SK-N-SH (cell line): Measurements from ENCODE around the gene TRAF1. TPM values are rescaled to one million over a fixed set of nuclear protein-coding genes. Genes with fewer than 3 reads are reported as not detected.

ENCODE experiments used
- CTCF ChIA-PET: fragments of 300-600, 350-600 bp; formaldehyde crosslinking; extraction: SDS; loops from one replicate; lab custom pipeline; 2021; lab: Yijun Ruan, JAX
- POLR2A ChIA-PET: fragments of 350-600 bp; sonication (Branson Sonifier 250); formaldehyde crosslinking; extraction: SDS; loops from one replicate; lab custom pipeline; 2020; ENCODE audit warnings: antibody characterized with exemption, inconsistent platforms; lab: Yijun Ruan, JAX
- DNase-seq: peaks from one replicate; pipeline ENCODE4 v3.0.0; 2012
- H2AFZ ChIP-seq: fragments of 200-600 bp; sonication (generic); 2 replicates; pipeline ENCODE4 v1.8.1; 2016; ENCODE audit warnings: antibody characterized with exemption, mild to moderate bottlenecking, low read depth
- H3F3A ChIP-seq: fragments of 200-600 bp; sonication (generic); replicated peaks from 2 replicates; pipeline ENCODE3; 2016; ENCODE audit warnings: antibody characterized with exemption, mild to moderate bottlenecking; ENCODE audit not compliant: insufficient read depth
- H3K27ac ChIP-seq, 2 experiments: fragments of 200-500 bp in 1 of 2; fragments of 200-600 bp in 1 of 2; sonication (Bioruptor generic) in 1 of 2; sonication (generic), shearing (Covaris generic) in 1 of 2; 2 replicates each; pipeline versions ENCODE4 v1.5.1 to v1.6.1; 2014 to 2016; ENCODE audit warnings: low read depth in 2 of 2, inconsistent platforms in 1 of 2, low read length in 1 of 2, mild to moderate bottlenecking in 1 of 2, mixed read lengths in 1 of 2
- H3K27me3 ChIP-seq: fragments of 200-600 bp; sonication (generic), shearing (Covaris generic); 2 replicates; pipeline ENCODE4 v1.6.1; 2016; ENCODE audit warnings: mixed run types; ENCODE audit not compliant: insufficient read depth
- H3K36me3 ChIP-seq, 2 experiments: fragments of 200-500 bp in 1 of 2; fragments of 200-600 bp in 1 of 2; sonication (Bioruptor generic) in 1 of 2; sonication (generic) in 1 of 2; replicated peaks in 1 of 2; 2 replicates each; pipeline versions ENCODE3 to v1.5.1; 2014 to 2016; ENCODE audit warnings: low read length in 1 of 2, mild to moderate bottlenecking in 1 of 2; ENCODE audit not compliant: insufficient read depth in 2 of 2, control insufficient read depth in 1 of 2
- H3K4me1 ChIP-seq, 2 experiments: fragments of 200-500 bp in 1 of 2; fragments of 200-600 bp in 1 of 2; sonication (Bioruptor generic) in 1 of 2; sonication (generic), shearing (Covaris generic) in 1 of 2; 2 replicates each; pipeline versions ENCODE4 v1.5.1 to v1.6.1; 2014 to 2016; ENCODE audit warnings: low read depth in 1 of 2, low read length in 1 of 2, mixed run types in 1 of 2; ENCODE audit not compliant: insufficient read depth in 2 of 2, control insufficient read depth in 1 of 2
- H3K4me2 ChIP-seq: fragments of 200-600 bp; sonication (generic), shearing (Covaris generic); 2 replicates; pipeline ENCODE4 v1.6.1; 2017; ENCODE audit warnings: mixed run types
- H3K4me3 ChIP-seq, 2 experiments: fragments of 200-500 bp in 1 of 2; fragments of 200-600 bp in 1 of 2; sonication (Bioruptor generic) in 1 of 2; sonication (generic), shearing (Covaris generic) in 1 of 2; 2 replicates each; pipeline versions ENCODE4 v1.5.1 to v1.8.1; 2014 to 2016; ENCODE audit warnings: low read depth in 2 of 2, inconsistent platforms in 1 of 2, low read length in 1 of 2, mild to moderate bottlenecking in 1 of 2, mixed read lengths in 1 of 2, moderate library complexity in 1 of 2
- H3K79me2 ChIP-seq: fragments of 200-600 bp; sonication (generic); 2 replicates; pipeline ENCODE4 v1.8.1; 2017; ENCODE audit warnings: mild to moderate bottlenecking; ENCODE audit not compliant: insufficient read depth
- H3K9ac ChIP-seq: fragments of 200-600 bp; sonication (generic); 2 replicates; pipeline ENCODE4 v1.6.1; 2017; ENCODE audit warnings: mixed run types
- H3K9me2 ChIP-seq: fragments of 200-600 bp; sonication (generic); 2 replicates; pipeline ENCODE4 v1.6.1; 2017; ENCODE audit warnings: mixed run types
- H3K9me3 ChIP-seq: fragments of 200-600 bp; sonication (generic); 2 replicates; pipeline ENCODE4 v1.6.1; 2017; ENCODE audit warnings: mixed run types, mild to moderate bottlenecking, moderate library complexity
- H4K20me1 ChIP-seq: fragments of 200-600 bp; sonication (generic); 2 replicates; pipeline ENCODE4 v1.6.1; 2017; ENCODE audit warnings: mild to moderate bottlenecking, mixed run types; ENCODE audit not compliant: insufficient read depth
- ELF1 ChIP-seq: IDR thresholded peaks from 2 replicates; pipeline ENCODE4 v1.4.0; 2012
- EP300 ChIP-seq, 2 experiments: IDR thresholded peaks; 2 replicates each; pipeline versions ENCODE4 v1.4.0 to v1.6.1; 2012; ENCODE audit warnings: borderline replicate concordance in 1 of 2, low read depth in 1 of 2, low read length in 1 of 2
- EZH2phosphoT487 ChIP-seq: fragments of 200-600 bp; sonication (generic); IDR thresholded peaks from 2 replicates; pipeline ENCODE4 v1.6.1; 2017; ENCODE audit warnings: low read depth, mixed run types, mild to moderate bottlenecking, antibody characterized with exemption, moderate library complexity, borderline replicate concordance
- FOSL2 ChIP-seq: IDR thresholded peaks from 2 replicates; pipeline ENCODE4 v1.4.0; 2012; ENCODE audit warnings: low read depth, mild to moderate bottlenecking, moderate library complexity, borderline replicate concordance
- FOXM1 ChIP-seq: IDR thresholded peaks from 2 replicates; pipeline ENCODE4 v1.4.0; 2012; ENCODE audit warnings: low read depth, mild to moderate bottlenecking
- GABPA ChIP-seq: IDR thresholded peaks from 2 replicates; pipeline ENCODE4 v1.4.0; 2012; ENCODE audit warnings: low read depth, mild to moderate bottlenecking
- JUND ChIP-seq: IDR thresholded peaks from 2 replicates; pipeline ENCODE4 v1.4.0; 2012
- MEF2A ChIP-seq: IDR thresholded peaks from 2 replicates; pipeline ENCODE4 v1.4.0; 2012; ENCODE audit warnings: low read depth, borderline replicate concordance
- SIN3A ChIP-seq: IDR thresholded peaks from 2 replicates; pipeline ENCODE4 v1.6.1; 2012; ENCODE audit warnings: low read depth, mild to moderate bottlenecking, low read length, moderate library complexity, borderline replicate concordance
- SMC3 ChIP-seq: IDR thresholded peaks from 2 replicates; pipeline ENCODE4 v1.6.1; 2012; ENCODE audit warnings: low read depth, low read length, improper control_type of control experiment
- WGBS: methylation state at CpG from one replicate; pipeline ENCODE4 v1.1.6; 2017; ENCODE audit warnings: low lambda C conversion rate; 5-methylcytosine and 5-hydroxymethylcytosine counted together
- polyA plus RNA-seq, 3 experiments: library from polyadenylated mRNA; depleted of rRNA; stranded (reverse); fragments of >200 nt; gene quantifications; 2 replicates each; pipeline ENCODE4 v1.2.3, GENCODE V29; 2012
- TF ChIP-seq, protein P1 (sequence below): IDR thresholded peaks from 2 replicates; pipeline ENCODE4 v1.4.0; 2012; ENCODE audit warnings: low read depth, borderline replicate concordance

The TRAF1 gene
- polyA plus RNA-seq, 1 of the 3 experiments (the other 2 are of a cell fraction): 1.2 TPM

DNA sequence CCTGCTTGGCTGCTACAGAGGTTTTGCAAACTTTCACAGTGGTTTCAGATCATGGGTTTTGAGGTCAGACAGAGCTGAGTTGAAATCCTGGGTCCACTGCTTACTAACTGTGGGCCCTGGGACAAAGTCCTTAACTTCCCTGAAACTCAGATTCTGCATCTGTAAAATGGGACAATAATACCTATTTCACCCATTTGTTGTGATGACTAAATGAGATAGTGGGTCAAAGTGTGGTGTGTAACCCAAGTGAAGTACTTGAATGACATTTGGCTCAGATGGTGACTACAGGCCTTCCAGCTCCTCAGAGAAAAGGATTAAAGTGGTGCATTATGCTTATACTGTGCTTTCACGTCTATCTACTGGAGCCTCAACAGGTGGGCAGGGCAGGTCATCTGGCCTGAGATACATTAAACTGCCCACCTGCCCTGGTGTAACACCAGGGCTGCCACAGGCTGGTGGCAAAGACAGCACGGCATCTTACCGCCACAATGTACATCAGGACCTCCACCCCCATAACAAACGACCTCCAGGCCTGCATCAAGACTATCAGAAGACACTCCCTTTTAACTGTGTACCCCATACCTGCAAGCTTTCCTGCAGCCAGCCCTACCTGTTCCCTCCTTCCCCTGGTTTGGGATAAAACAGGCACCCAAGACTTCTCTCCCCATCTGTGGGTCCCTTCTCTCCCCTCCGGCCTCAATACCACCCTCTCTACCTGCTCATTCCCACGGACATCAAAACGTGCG lies 846 bp upstream of the TRAF1 start:
- Histone ChIP-seq H3K9me2 (no peaks in the 10 kb centered on the region), H3K27me3 (no peaks in the 10 kb centered on the region), H3K9ac (no peak overlapping the region), H3K36me3 (no peaks in the 10 kb centered on the region), H3K79me2 (no peaks in the 10 kb centered on the region), H4K20me1 (no peaks in the 10 kb centered on the region), H3K4me1 (peaks cover 27 to 35% of the 10 kb centered on the region in 2 experiments), H3K4me2 (no peak overlapping the region), H3F3A (peaks cover 25% of the 10 kb centered on the region), H3K4me3 (no peak overlapping the region), H2AFZ (no peak overlapping the region), H3K27ac (no peak overlapping the region), H3K9me3 (no peaks in the 10 kb centered on the region)
- WGBS: 89% methylated on average over 8 of the region's 8 CpGs
- no peak for DNase-seq
- TF ChIP-seq EZH2phosphoT487: no peak
- TF ChIP-seq MEF2A: no peak
- POLR2A ChIA-PET: no interaction called here
- CTCF ChIA-PET: interaction anchor here (6.3 kb wide), 1 partner anchor 8 kb away, joined by 42 read pairs; no protein-coding TSS in a partner anchor

DNA sequence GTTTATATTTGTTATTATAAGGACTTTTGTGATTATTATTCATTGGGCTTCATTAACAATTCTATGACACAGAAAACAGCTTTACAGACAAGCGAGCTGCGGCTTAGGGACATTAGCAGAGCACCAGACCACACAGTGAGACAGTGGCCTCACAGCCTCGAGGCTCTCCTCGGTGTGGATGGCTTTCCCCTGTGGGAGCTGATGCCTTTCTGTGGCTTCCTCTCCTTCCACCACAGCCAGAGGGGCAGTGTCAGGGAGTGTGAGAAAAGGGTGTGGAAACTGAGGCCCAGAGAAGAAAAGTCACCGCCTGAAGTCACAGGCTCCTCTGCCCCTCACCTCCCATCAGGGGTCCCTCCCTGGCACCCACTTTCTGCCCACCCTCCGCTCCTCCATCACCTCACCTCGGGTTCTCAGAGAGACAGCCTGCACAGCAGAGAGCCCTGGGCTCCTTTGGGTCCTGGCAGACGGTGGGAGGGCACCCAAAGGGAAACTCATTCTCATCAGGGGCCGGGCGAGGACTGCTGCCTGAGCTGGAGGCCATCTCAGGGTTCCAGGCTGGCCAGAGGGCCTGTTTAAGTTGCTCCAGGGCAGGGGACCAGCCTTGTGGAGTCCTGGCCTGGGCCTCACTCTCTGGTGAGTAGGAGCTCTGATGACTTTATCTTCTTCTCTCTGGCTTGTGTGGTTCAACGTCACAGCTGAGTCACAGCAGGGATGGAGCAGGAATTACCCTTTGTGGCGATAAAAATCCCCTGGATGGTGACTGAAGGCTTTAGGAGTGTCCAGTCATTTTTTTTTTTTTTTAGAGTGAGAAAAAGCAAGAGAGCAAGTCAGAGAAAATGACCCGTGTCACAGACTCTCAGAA lies 830 bp downstream of the TRAF1 start:
- CTCF ChIA-PET: interaction anchor here (6.3 kb wide), 1 partner anchor 10 kb away, joined by 42 read pairs; no protein-coding TSS in a partner anchor
- Histone ChIP-seq H3K9ac (peak overlapping the region; percentile 61), H4K20me1 (no peaks in the 10 kb centered on the region), H3K4me1 (peaks cover 17 to 37% of the 10 kb centered on the region in 2 experiments), H3K9me3 (no peaks in the 10 kb centered on the region), H3K27me3 (no peaks in the 10 kb centered on the region), H3K27ac (peak overlapping the region in 1 of 2 experiments; percentile 63; a peak in 2 of 4 replicates), H3F3A (peaks cover 8% of the 10 kb centered on the region), H3K4me3 (no peak overlapping the region), H3K4me2 (peak overlapping the region; percentile 62), H2AFZ (peak overlapping the region; percentile 69), H3K79me2 (no peaks in the 10 kb centered on the region), H3K36me3 (no peaks in the 10 kb centered on the region), H3K9me2 (no peaks in the 10 kb centered on the region)
- TF ChIP-seq JUND (peak; percentile 54), GABPA (no peak), FOXM1 (no peak), ELF1 (no peak), FOSL2 (peak; percentile 71; the same call in 1 of the 2 replicates)
- no peak for DNase-seq
- POLR2A ChIA-PET: no interaction called here
- 65% methylated on average over 13 of the region's 13 CpGs for WGBS

DNA sequence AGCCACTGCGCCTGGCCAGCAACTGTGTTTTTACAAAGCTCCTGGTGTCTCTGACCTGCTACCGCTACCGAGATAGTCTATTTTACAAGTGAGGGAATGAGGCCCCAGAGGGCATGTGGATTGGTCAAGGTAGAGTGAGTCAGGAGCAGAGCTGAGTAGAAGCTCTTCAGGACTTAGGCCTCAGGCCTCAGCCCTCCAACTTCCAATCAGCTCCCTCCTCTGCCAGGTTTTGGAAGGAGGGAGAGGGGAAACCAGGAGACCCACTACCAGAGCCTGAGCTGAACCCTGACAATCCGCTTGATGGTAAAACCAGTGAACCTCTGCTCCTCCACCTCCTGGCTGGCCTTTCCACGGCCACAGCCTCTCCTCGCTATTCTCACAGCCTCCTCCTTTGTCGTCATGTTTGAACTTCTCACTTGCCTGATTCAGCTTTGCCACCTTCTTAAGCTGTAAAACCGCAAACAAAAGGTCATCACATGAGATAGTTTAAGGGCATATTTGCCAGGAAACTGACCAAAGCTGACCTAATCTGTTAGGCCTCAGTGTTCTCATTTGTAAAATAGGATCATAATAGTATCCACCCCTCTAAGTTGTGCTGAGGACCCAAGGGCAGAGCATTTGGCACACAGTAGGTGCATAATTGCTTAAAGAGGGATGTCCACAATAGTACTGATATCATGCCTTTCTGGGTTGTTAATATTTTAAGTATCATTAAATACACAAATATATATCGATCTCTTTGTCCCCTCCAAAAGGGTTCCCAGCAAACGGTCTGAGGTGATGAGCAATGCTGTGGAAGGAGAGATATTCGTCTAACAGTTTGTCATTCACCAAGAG lies 1.7 kb downstream of the TRAF1 start:
- WGBS: 90% methylated on average over 11 of the region's 11 CpGs

More for the DNA sequence above, 1.7 kb downstream of the TRAF1 start:
- Histone ChIP-seq H3K36me3 (no peaks in the 10 kb centered on the region), H3K9me3 (no peaks in the 10 kb centered on the region), H3K4me2 (no peak overlapping the region), H3K9me2 (no peaks in the 10 kb centered on the region), H3K4me3 (no peak overlapping the region), H3F3A (peaks cover 5% of the 10 kb centered on the region), H3K27ac (no peak overlapping the region), H4K20me1 (no peaks in the 10 kb centered on the region), H3K4me1 (peaks cover 22 to 45% of the 10 kb centered on the region in 2 experiments), H3K27me3 (no peaks in the 10 kb centered on the region), H3K9ac (no peak overlapping the region), H3K79me2 (no peaks in the 10 kb centered on the region), H2AFZ (no peak overlapping the region)
- ChIA-PET CTCF (interaction anchor here (1.1 to 6.3 kb wide), 2 partner anchors 11 to 61 kb away, joined by 3 to 42 read pairs; no protein-coding TSS in a partner anchor), POLR2A (no interaction called here)
- no peak for DNase-seq
- no peak for TF ChIP-seq EZH2phosphoT487
- TF ChIP-seq, protein P1, sequence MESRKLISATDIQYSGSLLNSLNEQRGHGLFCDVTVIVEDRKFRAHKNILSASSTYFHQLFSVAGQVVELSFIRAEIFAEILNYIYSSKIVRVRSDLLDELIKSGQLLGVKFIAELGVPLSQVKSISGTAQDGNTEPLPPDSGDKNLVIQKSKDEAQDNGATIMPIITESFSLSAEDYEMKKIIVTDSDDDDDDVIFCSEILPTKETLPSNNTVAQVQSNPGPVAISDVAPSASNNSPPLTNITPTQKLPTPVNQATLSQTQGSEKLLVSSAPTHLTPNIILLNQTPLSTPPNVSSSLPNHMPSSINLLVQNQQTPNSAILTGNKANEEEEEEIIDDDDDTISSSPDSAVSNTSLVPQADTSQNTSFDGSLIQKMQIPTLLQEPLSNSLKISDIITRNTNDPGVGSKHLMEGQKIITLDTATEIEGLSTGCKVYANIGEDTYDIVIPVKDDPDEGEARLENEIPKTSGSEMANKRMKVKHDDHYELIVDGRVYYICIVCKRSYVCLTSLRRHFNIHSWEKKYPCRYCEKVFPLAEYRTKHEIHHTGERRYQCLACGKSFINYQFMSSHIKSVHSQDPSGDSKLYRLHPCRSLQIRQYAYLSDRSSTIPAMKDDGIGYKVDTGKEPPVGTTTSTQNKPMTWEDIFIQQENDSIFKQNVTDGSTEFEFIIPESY: no peak
- no peak for TF ChIP-seq EP300 (IDR thresholded peaks at IDR 0.05; ENCODE audit: borderline replicate concordance in 1 of 2, low read depth in 1 of 2, low read length in 1 of 2)
- TF ChIP-seq GABPA: no peak
- no peak for TF ChIP-seq SMC3
- TF ChIP-seq SIN3A: no peak
- no peak for TF ChIP-seq JUND
